Ecto neural progenitor cell (in vitro differentiated cells): ENCODE data around the gene MKKS.

Source experiments
- DNase-seq: peaks from one replicate; pipeline ENCODE4 v3.0.0-alpha.2; 2018; ENCODE audit warnings: low spot score

Gene MKKS

GRCh38 chr20:10433623-10434466, at the start of gene MKKS:
Gene MKKS, minus strand, starts transcription at chr20:10434222. Its CDS starts 20,708 bp downstream, at chr20:10413514.
- peak; percentile 94 for DNase-seq

DNA sequence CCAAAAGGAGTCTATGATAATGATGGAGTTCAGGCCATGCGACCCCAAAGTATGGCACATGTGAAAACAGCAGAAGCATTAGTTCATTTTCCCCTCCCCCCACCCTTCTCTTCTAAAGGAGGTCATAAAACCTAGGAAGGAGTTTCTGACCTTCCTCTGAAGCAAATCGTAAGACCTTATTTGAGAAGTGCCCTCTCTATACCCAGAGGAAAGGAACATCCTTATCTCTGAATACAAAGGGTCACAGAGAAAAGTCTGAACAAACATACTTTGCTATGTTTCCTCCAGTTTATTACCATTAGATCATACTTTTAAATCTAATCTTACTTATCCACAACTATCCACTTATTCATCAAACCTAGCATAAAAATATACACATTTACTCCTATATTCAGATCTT, 49.7 kb upstream of the MKKS start:
- no peak for DNase-seq

- no peak for DNase-seq
Observed at GRCh38 chr20:10481676-10482075, 47.7 kb upstream of the MKKS start.

- no peak for DNase-seq
Observed at GRCh38 chr20:10478930-10479329, 44.9 kb upstream of the MKKS start.

GRCh38 chr20:10478205-10478604, 44.2 kb upstream of the MKKS start:
- DNase-seq, result no peak

DNA sequence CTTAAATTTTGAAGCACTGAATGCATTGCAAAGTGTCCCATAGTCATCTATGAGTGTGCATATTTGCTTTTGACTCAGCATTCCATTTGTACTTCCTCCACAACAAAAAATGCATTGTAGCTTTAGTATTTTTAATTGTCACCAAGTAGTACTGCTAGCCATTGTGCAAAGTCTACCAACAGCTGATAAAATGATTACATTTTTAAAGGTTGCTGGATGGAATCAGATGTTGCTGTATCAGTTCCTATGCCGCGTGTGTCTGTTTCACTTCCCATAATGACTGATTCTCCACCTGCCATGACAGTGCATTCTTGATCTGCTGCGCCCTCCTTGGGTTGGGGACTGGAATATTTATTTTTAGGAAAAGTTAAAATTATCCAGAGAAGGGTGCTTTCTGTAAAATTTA, 42.3 kb upstream of the MKKS start:
- no peak for DNase-seq

DNA sequence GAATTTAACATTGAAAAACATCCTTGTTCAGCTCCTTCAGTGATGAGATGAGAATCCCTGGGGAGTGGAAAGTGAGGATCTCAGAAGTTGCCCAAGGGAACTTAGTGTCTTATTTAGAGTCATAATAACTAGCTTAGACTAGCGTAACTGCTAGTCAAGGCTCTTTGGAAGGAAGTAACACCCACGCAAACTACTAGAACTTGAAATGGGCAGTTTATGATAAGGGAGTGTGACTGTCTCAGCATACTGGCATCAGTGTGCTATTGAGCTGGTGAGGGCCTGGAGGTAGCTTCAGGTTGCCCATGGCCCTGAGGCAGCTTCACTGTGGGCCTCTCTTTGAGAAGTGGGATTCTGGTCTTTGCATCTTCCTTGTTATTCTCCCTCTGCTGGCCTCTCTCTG, 41.2 kb upstream of the MKKS start:
- no peak for DNase-seq

DNA sequence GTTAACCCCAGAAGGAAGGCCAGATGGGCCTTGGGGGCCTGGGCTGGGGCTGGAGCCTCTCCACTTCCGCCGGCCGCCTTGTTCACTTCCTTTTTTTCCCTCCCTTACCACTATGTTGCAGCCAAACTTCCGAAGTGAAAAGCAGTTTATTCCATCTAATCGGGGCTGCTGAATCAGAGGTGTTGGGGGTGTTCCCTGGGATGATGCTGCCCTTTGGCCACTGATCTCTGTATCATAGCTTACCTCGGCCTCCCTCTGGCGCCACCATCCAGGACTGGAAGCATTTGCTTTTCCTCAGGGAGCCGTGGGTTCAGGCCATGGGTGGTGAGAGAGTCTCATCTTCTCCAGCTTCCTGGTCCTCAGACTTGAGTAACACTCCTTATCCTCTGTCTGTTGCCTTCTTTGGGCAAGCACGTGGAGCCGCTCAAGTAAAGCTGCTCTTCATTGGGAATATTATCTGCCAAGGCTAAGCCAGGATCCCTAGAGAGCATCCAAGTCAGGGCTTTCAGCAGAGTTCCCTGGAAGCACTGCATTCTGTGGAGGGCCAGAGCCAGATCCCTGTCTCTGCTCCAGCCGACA, 40.7 kb upstream of the MKKS start:
- no peak for DNase-seq

- DNase-seq, result no peak
Observed at GRCh38 chr20:10472871-10473270, 38.8 kb upstream of the MKKS start.

DNA sequence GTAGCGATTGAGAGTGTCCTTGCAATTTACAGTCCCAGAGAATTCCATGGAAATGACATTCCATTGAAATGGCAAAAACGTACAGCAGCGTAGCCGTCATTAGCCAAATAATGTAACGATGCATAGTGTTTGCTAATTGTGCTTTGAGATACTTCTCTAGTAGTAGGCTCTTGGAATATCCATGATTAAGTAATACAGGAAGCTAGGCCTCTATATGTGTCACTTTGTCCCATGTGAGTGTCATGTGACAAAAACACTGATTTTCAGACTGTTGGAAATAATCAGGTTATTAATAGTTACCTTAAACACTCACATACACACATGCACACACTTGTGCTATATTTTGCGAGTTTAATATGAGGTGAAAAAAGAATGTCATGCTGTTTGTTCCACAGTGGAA, 36.3 kb upstream of the MKKS start:
- no peak for DNase-seq

GRCh38 chr20:10469599-10469998, 35.6 kb upstream of the MKKS start:
- DNase-seq, result no peak

DNA sequence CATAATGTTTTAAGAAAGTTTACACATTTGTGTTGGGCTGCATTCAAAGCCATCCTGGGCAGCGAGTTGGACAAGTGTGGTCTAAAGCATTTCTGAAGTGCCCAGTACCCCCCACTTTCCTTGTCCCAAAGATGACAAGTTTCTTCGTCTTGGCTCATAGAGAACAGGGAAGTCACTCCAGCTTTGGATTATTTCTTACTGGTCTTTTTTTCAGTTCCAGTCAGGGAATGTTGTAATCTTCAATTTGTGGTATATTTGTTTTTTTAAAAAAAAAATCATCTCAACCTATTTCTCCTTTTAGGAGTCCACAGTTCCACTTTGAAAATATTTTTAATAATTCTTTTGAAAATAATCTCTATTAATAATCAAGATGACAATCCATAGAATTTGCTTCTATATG, 35.0 kb upstream of the MKKS start:
- DNase-seq, result no peak

DNA sequence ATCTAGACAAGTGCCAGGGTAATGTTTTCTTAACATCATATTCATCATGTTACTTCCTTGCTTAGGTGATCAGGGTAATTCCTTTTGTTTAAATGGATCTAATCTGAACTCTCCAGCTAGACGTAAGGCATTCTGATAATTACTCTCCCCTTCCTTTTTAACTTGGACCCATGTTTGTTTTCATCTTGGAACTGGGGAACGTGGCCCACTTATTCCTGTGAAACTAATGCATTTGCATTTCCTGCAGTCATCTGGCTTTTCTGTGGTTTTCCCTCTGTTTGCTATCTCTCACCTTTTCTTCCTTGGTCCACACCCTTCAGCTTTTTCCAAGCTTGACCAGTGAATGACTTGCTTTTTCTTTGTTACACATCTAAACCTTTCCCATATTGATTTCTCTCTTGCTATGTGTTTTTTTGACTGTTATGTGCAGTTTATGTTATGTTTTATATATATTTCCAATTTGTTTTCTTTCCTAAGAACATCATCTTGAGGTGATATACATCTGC, 34.4 kb upstream of the MKKS start:
- no peak for DNase-seq

- no peak for DNase-seq
Observed at GRCh38 chr20:10467681-10468339, 33.8 kb upstream of the MKKS start.

DNA sequence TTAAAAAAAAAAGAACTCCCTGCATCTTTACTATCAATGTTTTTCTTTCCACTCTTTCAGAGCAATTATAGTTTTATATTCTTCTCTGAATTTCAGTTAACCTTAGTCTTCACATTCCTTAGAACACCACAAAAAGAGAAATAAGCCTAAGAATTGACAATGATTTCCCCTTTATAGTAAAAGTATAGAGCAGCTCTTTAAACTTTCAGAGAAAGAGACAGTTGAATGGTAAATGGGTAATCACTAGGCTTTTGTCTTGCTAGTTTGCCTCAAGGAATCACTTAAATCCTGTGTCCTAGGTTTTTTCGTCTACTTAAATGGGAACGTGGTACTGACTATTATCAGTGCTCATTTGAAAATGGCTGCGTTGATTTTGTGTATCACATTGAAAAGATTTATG, 32.8 kb upstream of the MKKS start:
- DNase-seq, result no peak

- peak; percentile 82 for DNase-seq
Observed at GRCh38 chr20:10466325-10466724, 32.3 kb upstream of the MKKS start.

- DNase-seq, result no peak
Observed at GRCh38 chr20:10465135-10465534, 31.1 kb upstream of the MKKS start.

DNA sequence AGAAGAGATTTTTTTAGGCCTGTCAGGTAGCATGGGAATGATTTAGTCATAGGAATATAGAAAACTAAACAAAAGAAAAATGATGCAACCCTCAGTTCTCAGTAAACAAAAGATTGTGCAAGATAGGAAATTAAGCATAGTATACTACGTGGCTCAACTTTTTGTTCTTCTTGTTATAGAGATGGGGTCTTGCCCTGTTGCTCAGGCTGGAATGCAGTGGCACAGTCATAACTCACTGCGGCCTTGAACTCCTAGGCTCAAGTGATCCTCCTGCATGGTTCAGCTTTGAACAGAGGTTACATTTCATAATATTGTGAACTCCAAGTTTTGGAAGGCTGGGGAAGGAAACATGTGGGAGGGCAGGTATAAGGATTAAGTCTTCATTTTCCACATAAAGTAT, 29.6 kb upstream of the MKKS start:
- no peak for DNase-seq

DNA sequence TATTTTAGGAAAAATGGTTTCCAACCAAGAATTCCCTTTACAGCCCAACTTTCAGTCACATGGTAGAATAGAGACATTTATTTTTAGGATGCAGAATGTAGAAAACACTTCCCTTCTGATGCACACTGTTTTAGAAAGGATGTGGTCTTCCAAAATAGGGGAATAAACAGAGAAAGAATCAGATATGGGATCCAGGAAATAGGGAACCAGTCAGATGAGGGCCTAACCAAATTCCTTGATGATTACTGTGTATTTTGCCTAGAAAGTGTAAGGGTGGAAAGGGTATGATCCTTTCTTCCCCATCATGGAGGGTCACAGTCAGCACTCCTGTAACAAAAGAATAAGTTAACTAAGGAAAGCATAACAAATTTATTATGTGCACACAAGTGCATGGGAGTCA, 28.5 kb upstream of the MKKS start:
- no peak for DNase-seq

DNA sequence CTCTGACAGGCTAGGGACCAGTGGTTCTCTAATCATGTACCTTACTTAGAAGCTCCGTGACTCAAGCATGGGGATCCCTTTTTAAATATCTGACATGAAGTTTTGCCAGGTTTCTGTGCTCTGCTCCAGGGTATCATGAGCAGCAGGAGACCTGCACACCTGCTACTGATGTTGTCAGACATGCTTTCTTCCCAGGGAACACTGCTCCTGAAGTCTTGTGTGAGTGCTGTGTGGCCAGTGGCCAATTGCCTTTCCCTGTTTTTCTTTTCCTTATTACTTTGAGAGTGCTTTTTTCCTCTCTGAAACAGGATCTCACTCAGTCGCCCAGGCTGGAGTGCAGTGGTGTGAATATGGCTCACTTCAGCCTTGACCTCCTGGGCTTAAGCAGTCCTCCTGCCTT, 27.5 kb upstream of the MKKS start:
- DNase-seq, result no peak

- DNase-seq, result no peak
Observed at GRCh38 chr20:10454151-10454750, 20.2 kb upstream of the MKKS start.

DNA sequence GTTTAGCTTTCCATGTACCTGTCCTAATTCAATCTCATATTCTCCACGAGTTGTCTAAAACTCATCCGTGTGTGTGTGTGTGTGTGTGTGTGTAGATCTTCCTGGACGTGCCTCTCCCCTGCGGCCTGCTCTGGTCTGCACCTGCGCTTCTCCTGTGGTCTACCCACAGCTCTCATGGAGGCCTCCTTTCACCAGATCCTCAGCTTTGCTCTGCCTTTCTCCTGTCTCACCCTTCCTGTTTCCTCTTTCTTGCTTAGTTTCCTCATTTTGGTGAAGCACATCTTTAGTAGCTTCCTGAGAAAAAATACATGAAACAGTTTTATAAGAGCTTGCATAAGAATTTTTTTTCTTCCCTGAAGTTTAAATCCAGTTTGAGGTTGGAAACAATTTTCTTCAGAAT, 19.2 kb upstream of the MKKS start:
- no peak for DNase-seq

GRCh38 chr20:10449270-10449669, 15.2 kb upstream of the MKKS start:
- no peak for DNase-seq
